Activated CD4-positive, alpha-beta T cell treated with anti-CD3 and anti-CD28 coated beads, Interleukin-2, amount 10 ng/mL, durations not matched to agents 24 days and 14 days (primary cell): ENCODE results near the gene FGGY. TPM values are rescaled to one million over a fixed set of nuclear protein-coding genes. Genes with fewer than 3 reads are reported as not detected.
"Not testable (repeated sequence)": the region's sequence is repeated elsewhere in the genome, so short reads cannot be mapped to it uniquely, and the experiment has no call there.

Experiments used
- DNase-seq: peaks from one replicate; pipeline ENCODE4 v3.0.0; 2022
- H3K27ac Mint-ChIP-seq: one replicate; pipeline ENCODE4 v1.8.0; 2022; ENCODE audit warnings: mild to moderate bottlenecking, mixed read lengths
- H3K27me3 Mint-ChIP-seq: one replicate; pipeline ENCODE4 v1.8.0; 2022; ENCODE audit warnings: mixed read lengths
- H3K36me3 Mint-ChIP-seq: one replicate; pipeline ENCODE4 v1.8.0; 2022; ENCODE audit warnings: low read depth, mild to moderate bottlenecking, mixed read lengths
- H3K4me1 Mint-ChIP-seq: one replicate; pipeline ENCODE4 v1.8.0; 2021; ENCODE audit warnings: mixed read lengths
- H3K4me3 Mint-ChIP-seq: one replicate; pipeline ENCODE4 v1.8.0; 2022; ENCODE audit warnings: mild to moderate bottlenecking, moderate library complexity, mixed read lengths
- H3K9me3 Mint-ChIP-seq: one replicate; pipeline ENCODE4 v1.8.0; 2021; ENCODE audit warnings: mixed read lengths
- intact Hi-C: fragments of 100-400 bp; cut with micrococcal nuclease; formaldehyde crosslinking; loops from one replicate; pipeline ENCODE4 v1.15.1; 2023
- total RNA-seq: library from RNA; stranded (reverse); gene quantifications from 2 replicates; pipeline ENCODE4 v1.2.3, GENCODE V29; 2022

FGGY gene
- total RNA-seq, 1 donor from 2014 or later, result 8.1 TPM

GRCh38 chr1:59560807-59561450 lies 264.0 kb downstream of the FGGY start:
- peak; percentile 60 for DNase-seq
- H3K27me3 Mint-ChIP-seq, result no peaks in the 10 kb centered on the region
- peaks cover 12% of the 10 kb centered on the region for H3K36me3 Mint-ChIP-seq
- H3K27ac Mint-ChIP-seq, result no peak overlapping the region
- H3K4me1 Mint-ChIP-seq, result peaks cover 10% of the 10 kb centered on the region
- H3K9me3 Mint-ChIP-seq, result peaks cover 26% of the 10 kb centered on the region
- no peak overlapping the region for H3K4me3 Mint-ChIP-seq
- intact Hi-C loops, result no loop called here

DNA sequence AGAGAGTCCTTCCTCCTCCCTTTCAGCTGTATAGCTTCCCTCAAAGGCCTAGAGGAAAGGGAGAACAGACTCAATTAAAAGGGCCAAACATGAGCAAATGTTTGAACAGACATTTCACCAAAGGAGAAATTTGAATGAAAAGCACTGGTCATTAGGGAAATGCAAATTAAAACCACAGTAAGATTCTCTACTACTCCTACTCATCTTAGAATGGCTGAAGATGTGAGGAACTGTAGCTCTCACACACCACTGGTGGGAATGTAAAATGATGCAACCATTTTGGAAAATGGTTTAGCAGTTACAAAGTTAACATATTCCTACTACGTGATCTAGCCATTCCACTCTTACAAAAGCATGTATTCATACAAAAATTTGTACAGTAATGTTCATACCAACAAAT lies 264.9 kb downstream of the FGGY start:
- no peak overlapping the region for H3K4me3 Mint-ChIP-seq
- no peak overlapping the region for H3K27ac Mint-ChIP-seq
- H3K9me3 Mint-ChIP-seq, result peaks cover 20% of the 10 kb centered on the region
- H3K36me3 Mint-ChIP-seq, result peaks cover 12% of the 10 kb centered on the region
- H3K4me1 Mint-ChIP-seq, result peaks cover 16% of the 10 kb centered on the region
- no peak for DNase-seq
- H3K27me3 Mint-ChIP-seq, result no peaks in the 10 kb centered on the region
- intact Hi-C loops, result no loop called here

DNA sequence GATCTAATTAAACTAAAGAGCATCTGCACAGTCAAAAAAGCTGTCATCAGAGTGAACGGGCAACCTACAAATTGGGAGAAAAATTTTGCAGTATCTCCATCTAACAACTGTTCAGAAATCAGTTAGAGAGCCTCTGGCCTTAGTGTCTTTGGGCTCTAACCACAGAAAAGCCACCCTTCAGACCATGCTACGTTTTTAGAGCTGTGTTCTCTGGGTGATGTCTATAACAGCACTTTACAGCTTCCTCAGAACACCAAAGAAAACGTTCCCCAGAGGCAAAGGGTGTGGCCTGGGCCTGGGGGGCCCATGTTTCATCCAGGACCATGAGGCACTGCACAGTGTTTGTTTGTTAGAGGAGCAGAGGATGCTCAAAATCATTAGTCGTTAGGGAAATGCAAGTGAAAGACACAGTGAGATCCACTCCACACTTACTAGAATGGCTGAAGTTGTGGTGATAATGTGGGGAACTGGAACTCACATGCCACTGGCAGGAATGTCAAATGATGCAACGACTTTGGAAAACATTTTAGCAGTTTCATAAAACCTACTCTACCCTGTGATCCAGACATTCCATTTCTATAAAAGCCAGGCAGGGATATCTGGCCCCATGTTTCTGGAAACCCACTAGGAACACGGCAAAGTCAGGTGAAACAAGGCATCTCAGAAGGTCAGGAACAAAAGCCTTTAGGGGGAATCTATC lies 267.4 kb downstream of the FGGY start:
- peaks cover 7% of the 10 kb centered on the region for H3K9me3 Mint-ChIP-seq

GRCh38 chr1:59565611-59566410 lies 268.9 kb downstream of the FGGY start:
- DNase-seq, result no peak
- Mint-ChIP-seq H3K27ac (no peak overlapping the region), H3K9me3 (peaks cover 7% of the 10 kb centered on the region), H3K36me3 (peaks cover 2% of the 10 kb centered on the region), H3K27me3 (peaks cover 4% of the 10 kb centered on the region), H3K4me1 (peaks cover 26% of the 10 kb centered on the region), H3K4me3 (no peak overlapping the region)
- intact Hi-C loops, result no loop called here

More for the DNA sequence above, 267.4 kb downstream of the FGGY start:
- no peak for DNase-seq
- Mint-ChIP-seq H3K4me1 (peaks cover 16% of the 10 kb centered on the region), H3K4me3 (no peak overlapping the region), H3K27me3 (peaks cover 4% of the 10 kb centered on the region), H3K36me3 (peaks cover 2% of the 10 kb centered on the region), H3K27ac (no peak overlapping the region)
- intact Hi-C loops, result no loop called here

- peaks cover 2% of the 10 kb centered on the region for H3K36me3 Mint-ChIP-seq
- H3K4me1 Mint-ChIP-seq, result peaks cover 33% of the 10 kb centered on the region
- intact Hi-C loops, result no loop called here
- no peak overlapping the region for H3K4me3 Mint-ChIP-seq
- peaks cover 4% of the 10 kb centered on the region for H3K27me3 Mint-ChIP-seq
- DNase-seq, result no peak
- no peaks in the 10 kb centered on the region for H3K9me3 Mint-ChIP-seq
- H3K27ac Mint-ChIP-seq, result no peak overlapping the region
Measured at GRCh38 chr1:59568158-59568935, 271.5 kb downstream of the FGGY start.

GRCh38 chr1:59569198-59569597 lies 272.3 kb downstream of the FGGY start:
- DNase-seq, result no peak
- H3K4me3 Mint-ChIP-seq, result no peak overlapping the region
- no peaks in the 10 kb centered on the region for H3K36me3 Mint-ChIP-seq
- no peak overlapping the region for H3K27ac Mint-ChIP-seq
- peaks cover 4% of the 10 kb centered on the region for H3K27me3 Mint-ChIP-seq
- intact Hi-C loops, result no loop called here
- H3K4me1 Mint-ChIP-seq, result peaks cover 33% of the 10 kb centered on the region
- peaks cover 5% of the 10 kb centered on the region for H3K9me3 Mint-ChIP-seq

- H3K36me3 Mint-ChIP-seq, result no peaks in the 10 kb centered on the region
- H3K27me3 Mint-ChIP-seq, result peaks cover 4% of the 10 kb centered on the region
- no peak overlapping the region for H3K27ac Mint-ChIP-seq
- DNase-seq, result peak; percentile 82
- intact Hi-C loops, result no loop called here
- H3K4me3 Mint-ChIP-seq, result peak overlapping the region; percentile 18
- H3K9me3 Mint-ChIP-seq, result peaks cover 5% of the 10 kb centered on the region
- peaks cover 33% of the 10 kb centered on the region for H3K4me1 Mint-ChIP-seq
Measured at GRCh38 chr1:59570524-59570923, 273.6 kb downstream of the FGGY start.

GRCh38 chr1:59574085-59574484 lies 277.2 kb downstream of the FGGY start:
- H3K36me3 Mint-ChIP-seq, result no peaks in the 10 kb centered on the region
- no peak overlapping the region for H3K4me3 Mint-ChIP-seq
- DNase-seq, result no peak
- H3K4me1 Mint-ChIP-seq, result peaks cover 23% of the 10 kb centered on the region
- peaks cover 9% of the 10 kb centered on the region for H3K9me3 Mint-ChIP-seq
- H3K27ac Mint-ChIP-seq, result no peak overlapping the region
- intact Hi-C loops, result no loop called here
- H3K27me3 Mint-ChIP-seq, result peaks cover 1% of the 10 kb centered on the region

- intact Hi-C loops, result no loop called here
- Mint-ChIP-seq H3K9me3 (peaks cover 15% of the 10 kb centered on the region), H3K4me1 (no peaks in the 10 kb centered on the region), H3K36me3 (no peaks in the 10 kb centered on the region), H3K4me3 (no peak overlapping the region), H3K27ac (no peak overlapping the region), H3K27me3 (no peaks in the 10 kb centered on the region)
- DNase-seq, result no peak
Measured at GRCh38 chr1:59577774-59578173, 280.9 kb downstream of the FGGY start.

DNA sequence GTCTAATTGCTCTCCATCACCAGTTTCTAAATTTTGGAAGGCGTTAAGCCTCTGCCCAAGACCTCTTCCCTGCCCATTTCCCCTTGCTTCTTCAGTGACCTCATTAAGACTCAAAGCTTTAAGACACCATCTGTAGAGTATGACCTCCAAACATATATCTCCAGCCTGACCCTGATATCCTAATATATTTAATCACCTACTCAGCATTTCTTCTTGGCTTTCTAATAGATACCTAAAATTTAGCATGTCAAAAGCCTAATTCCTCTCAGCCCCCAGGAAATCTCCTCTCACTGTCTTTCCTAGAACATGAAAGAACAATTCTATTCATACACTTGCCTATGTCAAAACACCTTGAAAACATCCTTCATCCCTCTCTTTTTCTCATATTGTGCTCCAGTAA lies 282.3 kb downstream of the FGGY start:
- Mint-ChIP-seq H3K4me1 (no peaks in the 10 kb centered on the region), H3K36me3 (no peaks in the 10 kb centered on the region), H3K27ac (no peak overlapping the region), H3K9me3 (peaks cover 9% of the 10 kb centered on the region), H3K4me3 (no peak overlapping the region), H3K27me3 (no peaks in the 10 kb centered on the region)
- no peak for DNase-seq
- intact Hi-C loops, result no loop called here

- peaks cover 14% of the 10 kb centered on the region for H3K9me3 Mint-ChIP-seq
- H3K4me3 Mint-ChIP-seq, result no peak overlapping the region
- H3K27ac Mint-ChIP-seq, result no peak overlapping the region
- H3K27me3 Mint-ChIP-seq, result no peaks in the 10 kb centered on the region
- H3K4me1 Mint-ChIP-seq, result no peaks in the 10 kb centered on the region
- no peaks in the 10 kb centered on the region for H3K36me3 Mint-ChIP-seq
- DNase-seq, result no peak
- intact Hi-C loops, result no loop called here
Measured at GRCh38 chr1:59580257-59580656, 283.4 kb downstream of the FGGY start.

GRCh38 chr1:59592410-59592809 lies 295.5 kb downstream of the FGGY start:
- H3K4me3 Mint-ChIP-seq, H3K27ac Mint-ChIP-seq, intact Hi-C loops, H3K36me3 Mint-ChIP-seq, H3K4me1 Mint-ChIP-seq, H3K27me3 Mint-ChIP-seq, DNase-seq, H3K9me3 Mint-ChIP-seq: not testable (repeated sequence)

DNA sequence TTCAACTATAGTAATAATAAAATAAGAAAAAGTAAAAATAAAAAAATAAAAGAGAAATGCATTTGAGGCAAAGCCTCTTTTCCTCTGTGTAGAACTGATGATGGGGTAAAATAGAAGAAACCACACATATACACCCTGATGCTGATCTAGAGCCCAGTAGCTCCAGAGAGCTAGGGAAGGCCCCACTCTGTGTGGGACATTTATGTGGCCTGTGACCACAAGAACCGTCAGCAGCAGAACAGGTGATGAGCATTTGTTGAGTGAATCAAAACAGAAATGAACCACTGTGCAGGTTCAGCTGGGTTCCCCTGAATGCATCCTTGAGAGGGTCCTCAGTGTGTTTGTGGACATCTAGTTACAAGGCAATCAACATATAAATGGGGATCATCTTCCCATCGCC lies 296.0 kb downstream of the FGGY start:
- no peak overlapping the region for H3K27ac Mint-ChIP-seq
- no peaks in the 10 kb centered on the region for H3K36me3 Mint-ChIP-seq
- H3K9me3 Mint-ChIP-seq, result peaks cover 7% of the 10 kb centered on the region
- H3K4me3 Mint-ChIP-seq, result no peak overlapping the region
- no peak for DNase-seq
- H3K27me3 Mint-ChIP-seq, result peaks cover 3% of the 10 kb centered on the region
- intact Hi-C loops, result no loop called here
- H3K4me1 Mint-ChIP-seq, result no peaks in the 10 kb centered on the region
